Measurements from ENCODE around the gene WIF1.

WIF1 gene

GRCh38 chr12:65155784-65156183 lies 34.7 kb upstream of the WIF1 start:
- Histone ChIP-seq H3K27me3 (ENCODE audit: control insufficient read depth, insufficient read depth, low read length) (no peaks in the 10 kb centered on the region), H3K27ac (no peak overlapping the region), H3K4me2 (ENCODE audit: low read length) (no peak overlapping the region), H3K36me3 (ENCODE audit: control insufficient read depth, insufficient read depth, low read length) (no peaks in the 10 kb centered on the region), H3K9ac (no peak overlapping the region), H3K79me2 (no peaks in the 10 kb centered on the region), H2AFZ (no peak overlapping the region), H3K4me3 (ENCODE audit: low read depth, low read length) (no peak overlapping the region), H3K9me3 (ENCODE audit: control insufficient read depth, low read length) (no peaks in the 10 kb centered on the region), H3K4me1 (no peaks in the 10 kb centered on the region)
- no peak for TF ChIP-seq CTCF (IDR thresholded peaks at IDR 0.05)

- Histone ChIP-seq H2AFZ (no peak overlapping the region), H3K4me2 (ENCODE audit: low read length) (no peak overlapping the region), H3K9ac (no peak overlapping the region), H3K27ac (no peak overlapping the region), H3K36me3 (ENCODE audit: control insufficient read depth, insufficient read depth, low read length) (no peaks in the 10 kb centered on the region), H3K27me3 (ENCODE audit: control insufficient read depth, insufficient read depth, low read length) (no peaks in the 10 kb centered on the region), H3K4me1 (no peaks in the 10 kb centered on the region), H3K4me3 (ENCODE audit: low read depth, low read length) (no peak overlapping the region), H3K9me3 (ENCODE audit: control insufficient read depth, low read length) (no peaks in the 10 kb centered on the region), H3K79me2 (no peaks in the 10 kb centered on the region)
- TF ChIP-seq CTCF (IDR thresholded peaks at IDR 0.05) = no peak
These were observed 31.5 kb upstream of the WIF1 start for GRCh38 chr12:65152596-65152995.

- Histone ChIP-seq H3K4me2 (ENCODE audit: low read length) (no peak overlapping the region), H3K4me1 (no peaks in the 10 kb centered on the region), H2AFZ (no peak overlapping the region), H3K36me3 (ENCODE audit: control insufficient read depth, insufficient read depth, low read length) (no peaks in the 10 kb centered on the region), H3K4me3 (ENCODE audit: low read depth, low read length) (no peak overlapping the region), H3K9me3 (ENCODE audit: control insufficient read depth, low read length) (no peaks in the 10 kb centered on the region), H3K79me2 (no peaks in the 10 kb centered on the region), H3K27ac (no peak overlapping the region), H3K9ac (no peak overlapping the region), H3K27me3 (ENCODE audit: control insufficient read depth, insufficient read depth, low read length) (no peaks in the 10 kb centered on the region)
- no peak for TF ChIP-seq CTCF (IDR thresholded peaks at IDR 0.05)
These were observed 30.9 kb upstream of the WIF1 start for GRCh38 chr12:65152012-65152411.

- Histone ChIP-seq H3K4me2 (ENCODE audit: low read length) (no peak overlapping the region), H3K4me1 (no peaks in the 10 kb centered on the region), H3K36me3 (ENCODE audit: control insufficient read depth, insufficient read depth, low read length) (no peaks in the 10 kb centered on the region), H3K9ac (no peak overlapping the region), H2AFZ (no peak overlapping the region), H3K27ac (no peak overlapping the region), H3K4me3 (ENCODE audit: low read depth, low read length) (no peak overlapping the region), H3K9me3 (ENCODE audit: control insufficient read depth, low read length) (no peaks in the 10 kb centered on the region), H3K79me2 (no peaks in the 10 kb centered on the region), H3K27me3 (ENCODE audit: control insufficient read depth, insufficient read depth, low read length) (no peaks in the 10 kb centered on the region)
- TF ChIP-seq CTCF (IDR thresholded peaks at IDR 0.05) = no peak
These were observed 26.3 kb upstream of the WIF1 start for GRCh38 chr12:65147312-65147905.

GRCh38 chr12:65140738-65141137 lies 19.6 kb upstream of the WIF1 start:
- Histone ChIP-seq H3K79me2 (no peaks in the 10 kb centered on the region), H3K4me2 (ENCODE audit: low read length) (no peak overlapping the region), H3K27ac (no peak overlapping the region), H3K36me3 (ENCODE audit: control insufficient read depth, insufficient read depth, low read length) (no peaks in the 10 kb centered on the region), H3K9me3 (ENCODE audit: control insufficient read depth, low read length) (no peaks in the 10 kb centered on the region), H3K27me3 (ENCODE audit: control insufficient read depth, insufficient read depth, low read length) (no peaks in the 10 kb centered on the region), H2AFZ (no peak overlapping the region), H3K4me3 (ENCODE audit: low read depth, low read length) (no peak overlapping the region), H3K9ac (no peak overlapping the region), H3K4me1 (no peaks in the 10 kb centered on the region)
- TF ChIP-seq CTCF (IDR thresholded peaks at IDR 0.05) = no peak
